Stimulated activated CD4-positive, alpha-beta T cell treated with anti-CD3 and anti-CD28 coated beads, Interleukin-2, amount 100 ng/mL, for 48 hours (primary cell): ENCODE results near the gene RASSF3.
"Not testable (repeated sequence)": the region's sequence is repeated elsewhere in the genome, so short reads cannot be mapped to it uniquely, and the experiment has no call there.

Experiments
- DNase-seq, 2 donors: peaks; one replicate each; pipeline ENCODE4 v3.0.0-alpha.2; 2020

Gene RASSF3

GRCh38 chr12:64610079-64610659 lies at the start of gene RASSF3:
TSS of gene RASSF3 (plus strand) at chr12:64610495. CDS start at chr12:64610633, 138 bp downstream.
- peak; percentile 58 to 68 for DNase-seq

DNA sequence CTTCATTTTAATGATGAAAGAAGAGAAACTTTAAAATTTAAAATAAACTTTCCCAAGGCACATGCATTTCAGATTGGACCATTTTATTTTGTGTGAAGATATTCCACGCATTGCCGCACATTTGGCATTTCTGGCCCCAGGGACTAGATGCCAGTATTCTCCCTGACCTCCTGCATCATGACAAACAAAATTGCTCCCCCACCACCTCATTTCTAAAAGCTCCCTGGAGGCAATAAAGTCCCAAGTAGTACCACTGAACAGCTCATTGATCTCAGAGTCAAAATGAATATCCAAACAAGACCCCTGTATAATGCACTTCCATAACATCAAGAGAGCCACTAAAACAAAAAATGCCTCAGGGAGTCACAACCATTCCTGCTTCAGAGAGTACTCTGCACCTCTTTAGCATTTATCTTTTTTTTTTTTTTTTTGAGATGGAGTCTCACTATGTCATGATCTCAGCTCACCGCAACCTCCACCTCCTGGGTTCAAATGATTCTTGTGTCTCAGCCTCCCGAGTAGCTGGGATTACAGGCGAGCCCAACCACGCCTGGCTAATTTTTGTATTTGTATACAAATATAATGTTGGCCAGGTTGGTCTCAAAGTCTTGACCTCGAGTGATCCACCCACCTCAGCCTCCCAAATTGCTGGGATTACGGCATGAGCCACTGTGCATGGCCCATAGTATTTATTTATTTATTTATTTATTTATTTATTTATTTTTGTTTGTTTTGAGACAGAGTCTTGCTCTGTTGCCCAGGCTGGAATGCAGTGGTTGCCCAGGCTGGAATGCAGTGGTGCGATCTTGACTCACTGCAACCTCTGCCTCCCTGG lies 48.8 kb upstream of the RASSF3 start:
- DNase-seq: no peak

GRCh38 chr12:64566122-64566521 lies 44.2 kb upstream of the RASSF3 start:
- DNase-seq: no peak

GRCh38 chr12:64566831-64567517 lies 43.3 kb upstream of the RASSF3 start:
- DNase-seq: no peak

DNA sequence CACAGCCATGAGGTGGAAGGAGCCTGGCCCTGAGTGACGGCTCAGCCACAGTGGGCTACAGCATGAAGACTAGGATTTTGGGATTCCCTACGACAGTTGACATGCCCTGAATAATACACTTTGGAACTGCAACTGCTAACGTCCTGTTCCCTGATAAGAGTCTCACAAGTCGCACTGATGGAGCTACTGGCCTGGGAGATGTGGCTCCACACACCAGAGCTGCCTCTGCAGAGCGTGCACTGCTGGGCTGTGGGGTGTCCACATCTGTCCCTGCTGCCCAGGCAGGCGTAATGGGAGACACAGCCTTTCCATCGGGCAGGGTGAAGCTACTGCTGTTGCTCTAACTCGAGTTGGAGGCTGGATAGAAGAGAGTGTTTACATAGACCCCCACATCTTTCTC lies 42.7 kb upstream of the RASSF3 start:
- DNase-seq: no peak

DNA sequence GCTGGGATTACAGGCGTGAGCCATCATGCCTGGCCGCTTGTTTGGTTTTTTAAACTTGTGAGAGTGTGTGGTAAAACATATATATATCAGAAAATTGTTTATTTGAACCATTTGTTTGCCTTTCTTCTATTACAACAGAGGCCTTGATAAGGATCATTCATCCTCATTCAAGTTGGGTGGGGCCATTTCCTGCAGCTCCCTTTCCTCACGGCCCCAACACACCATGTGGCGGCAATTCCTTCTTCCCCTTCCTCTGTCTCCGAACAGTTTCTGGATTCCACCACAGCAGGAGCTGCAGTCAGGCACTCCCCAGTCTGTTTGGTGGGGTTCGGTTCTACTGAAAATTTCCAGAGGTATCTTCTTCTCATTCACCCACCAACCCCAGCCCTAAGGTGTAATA lies 42.0 kb upstream of the RASSF3 start:
- DNase-seq: no peak

DNA sequence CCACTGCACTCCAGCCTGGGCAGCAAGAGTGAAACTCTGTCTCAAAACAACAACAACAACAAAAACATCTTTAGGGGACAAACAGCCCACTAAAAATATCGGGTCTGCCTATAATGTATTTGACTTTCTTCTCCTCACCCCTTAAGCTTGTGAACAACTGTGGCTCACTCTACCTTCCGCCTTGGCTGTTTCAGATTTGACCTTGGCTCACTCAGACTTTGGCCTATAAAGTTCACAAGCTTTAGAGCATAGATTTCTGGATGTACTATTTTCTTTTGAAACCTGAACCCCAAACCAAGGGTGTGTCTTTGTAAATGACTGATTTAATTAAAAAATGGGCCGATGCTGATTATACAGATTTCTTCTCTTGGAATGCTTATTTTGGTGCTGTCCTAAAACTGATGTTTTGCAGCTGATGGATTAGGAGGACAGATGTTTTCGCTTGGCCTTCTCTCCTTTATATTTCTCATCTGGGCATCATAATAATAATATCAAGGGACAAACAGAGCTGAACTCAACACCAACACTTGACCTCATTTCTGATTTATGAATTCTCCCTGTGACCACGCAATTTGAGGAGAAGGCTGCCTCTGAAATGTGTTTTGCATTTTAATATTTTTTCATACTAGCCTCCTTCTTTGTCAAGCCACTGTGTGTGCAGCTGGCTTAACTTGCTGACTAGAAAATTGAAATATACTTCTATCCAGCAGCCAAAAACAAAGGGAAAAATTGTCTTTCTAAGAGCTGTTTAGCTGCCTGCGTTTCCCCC lies 40.2 kb upstream of the RASSF3 start:
- no peak for DNase-seq

- no peak for DNase-seq
These were observed 38.9 kb upstream of the RASSF3 start for GRCh38 chr12:64571411-64571810.

DNA sequence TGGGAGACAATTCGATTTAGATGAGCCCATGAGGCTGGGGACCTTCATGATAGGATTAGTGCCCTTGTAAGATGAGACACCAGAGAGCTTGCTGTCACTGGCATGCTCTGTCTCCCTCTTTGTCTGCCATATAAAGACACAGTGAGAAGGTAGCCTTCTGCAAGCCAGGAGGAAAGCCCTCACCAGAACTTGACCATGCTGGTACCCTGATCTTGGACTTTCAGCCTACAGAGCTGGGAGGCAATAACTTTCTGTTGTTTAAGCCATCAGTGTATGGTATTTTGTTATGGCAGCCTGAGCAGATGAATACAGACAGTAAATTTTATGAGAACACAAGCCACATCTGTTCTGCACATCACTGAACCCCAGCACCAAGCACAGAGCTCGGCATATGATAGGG lies 38.1 kb upstream of the RASSF3 start:
- DNase-seq: no peak

- DNase-seq: no peak
These were observed 35.5 kb upstream of the RASSF3 start for GRCh38 chr12:64574837-64575236.

GRCh38 chr12:64577046-64577445 lies 33.2 kb upstream of the RASSF3 start:
- no peak for DNase-seq

- no peak for DNase-seq
These were observed 31.7 kb upstream of the RASSF3 start for GRCh38 chr12:64578566-64578965.

GRCh38 chr12:64580681-64581080 lies 29.6 kb upstream of the RASSF3 start:
- no peak for DNase-seq

DNA sequence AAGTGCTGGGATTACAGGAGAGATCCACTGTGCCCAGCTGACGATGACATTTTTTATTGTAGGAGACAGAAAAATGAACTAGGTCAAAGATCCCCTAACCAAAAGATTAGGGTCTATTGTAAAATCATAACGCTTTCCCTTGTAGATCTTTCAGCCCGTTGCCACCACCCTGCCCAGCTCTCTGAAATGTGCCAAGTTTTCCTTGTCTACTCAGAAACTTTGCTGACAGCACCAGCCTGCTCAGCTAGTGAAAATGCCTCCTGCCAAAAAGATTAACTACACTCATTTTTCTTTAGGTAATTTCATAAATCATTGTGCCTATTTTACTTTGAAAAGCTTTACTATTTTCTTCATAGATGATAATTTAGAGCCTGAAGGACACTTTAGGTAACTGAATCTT lies 28.2 kb upstream of the RASSF3 start:
- DNase-seq: no peak

DNA sequence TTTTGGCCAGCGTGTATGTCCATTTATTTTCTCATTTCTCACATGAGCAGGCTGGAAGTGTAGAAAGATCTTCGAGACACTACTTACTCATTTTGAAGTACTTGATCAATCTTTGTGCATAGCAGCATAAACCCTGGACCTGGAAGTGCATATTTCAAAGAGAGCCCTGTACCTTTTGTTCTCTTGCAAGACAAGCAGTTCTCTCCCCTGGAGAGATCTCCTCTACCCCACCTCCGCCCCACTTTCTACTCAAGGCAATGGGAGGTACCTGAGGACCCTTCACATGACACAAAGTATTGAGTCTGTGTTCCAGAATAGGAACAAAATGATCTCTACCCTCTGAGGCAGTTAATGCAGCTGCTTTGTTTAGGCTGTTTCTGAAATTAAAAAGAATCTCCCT lies 27.4 kb upstream of the RASSF3 start:
- DNase-seq: no peak

DNA sequence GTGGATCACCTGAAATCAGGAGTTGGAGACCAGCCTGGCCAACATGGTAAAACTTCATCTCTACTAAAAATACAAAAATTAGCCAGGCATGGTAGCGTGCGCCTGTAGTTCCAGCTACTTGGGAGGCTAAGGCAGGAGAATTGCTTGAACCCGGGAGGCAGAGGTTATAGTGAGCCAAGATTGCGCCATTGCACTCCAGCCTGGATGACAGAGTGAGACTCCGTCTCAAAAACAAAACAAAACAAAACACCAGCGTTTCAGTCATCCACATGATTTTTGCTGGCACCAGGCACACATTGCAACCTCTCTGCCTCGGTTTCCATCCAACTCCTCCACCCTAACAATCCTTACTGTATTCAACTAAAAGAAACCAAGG lies 26.9 kb upstream of the RASSF3 start:
- DNase-seq: not testable (repeated sequence)

DNA sequence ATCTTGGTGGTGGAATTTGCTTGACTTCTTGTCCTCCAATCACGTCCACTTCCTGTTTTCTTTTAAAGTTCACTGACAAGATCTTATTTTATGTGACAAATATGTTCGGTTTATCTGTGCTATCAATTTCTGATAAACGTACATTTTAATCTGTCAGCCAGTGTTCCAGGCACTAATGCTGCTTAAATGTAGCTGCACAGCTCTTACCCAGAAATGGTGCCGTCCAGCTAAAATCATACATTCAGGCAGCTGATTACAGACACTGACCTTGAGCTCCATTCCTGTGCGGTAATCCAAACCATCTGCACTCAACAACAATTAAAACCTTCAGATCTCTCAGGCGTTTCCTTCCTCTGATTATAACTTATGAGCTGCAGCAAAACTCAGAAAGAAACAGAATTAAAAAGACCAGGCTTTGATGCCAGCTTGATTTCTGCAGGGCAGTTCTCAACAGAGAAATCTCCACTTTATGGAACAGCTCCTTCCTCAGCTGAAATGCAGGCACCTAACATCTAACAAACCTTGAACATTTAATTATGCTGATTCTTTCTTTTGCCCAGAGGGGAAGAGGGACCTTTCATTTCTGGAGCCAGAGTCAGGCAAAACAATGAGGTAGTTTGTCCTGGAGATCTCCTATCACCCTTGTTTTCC lies 26.4 kb upstream of the RASSF3 start:
- no peak for DNase-seq

DNA sequence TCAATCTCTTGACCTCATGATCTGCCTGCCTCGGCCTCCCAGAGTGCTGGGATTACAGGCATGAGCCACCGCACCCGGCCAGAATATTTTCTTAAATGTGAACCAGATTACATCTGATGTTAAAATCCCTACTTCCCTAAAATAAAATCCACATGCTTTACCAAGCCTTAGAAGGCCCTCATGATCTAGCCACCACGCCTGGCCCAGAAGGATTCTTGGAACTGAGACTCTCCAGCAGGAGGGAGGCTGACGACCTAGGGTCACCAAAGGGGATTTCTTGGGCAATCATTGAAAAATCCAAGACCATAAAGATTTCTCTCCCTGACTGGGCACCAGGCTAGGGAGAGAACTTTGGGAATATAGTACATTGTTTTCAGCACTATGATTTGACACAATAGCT lies 25.2 kb upstream of the RASSF3 start:
- DNase-seq: no peak

- no peak for DNase-seq
These were observed 22.8 kb upstream of the RASSF3 start for GRCh38 chr12:64587447-64587846.

- DNase-seq: no peak
These were observed 20.1 kb upstream of the RASSF3 start for GRCh38 chr12:64590183-64590582.

- no peak for DNase-seq
These were observed 14.2 kb upstream of the RASSF3 start for GRCh38 chr12:64595863-64596793.

- DNase-seq: no peak
These were observed 11.5 kb upstream of the RASSF3 start for GRCh38 chr12:64598831-64599230.
